ENCODE measurements around the gene TECPR1. TPM values are rescaled to one million over a fixed set of nuclear protein-coding genes. Genes with fewer than 3 reads are reported as not detected.
A peak's percentile ranks its signal among the peaks of the same experiment; 100 is the strongest.

TECPR1 gene
- total RNA-seq, 2 donors from 2014 or later, result 19.7 to 28.3 TPM

GRCh38 chr7:98185101-98185500 is 66.9 kb downstream of the TECPR1 start:
- no peak overlapping the region for H3K4me3 ChIP-seq
- H3K27me3 ChIP-seq, result no peaks in the 10 kb centered on the region
- 90 to 93% methylated on average over 7 of the region's 7 CpGs for WGBS, 2 donors
- no peak overlapping the region for H3K27ac ChIP-seq
- DNase-seq (no peak), ATAC-seq (no peak)
- intact Hi-C loops (cut with DNase I), result no loop called here
- no peaks in the 10 kb centered on the region for H3K36me3 ChIP-seq (replicated peaks in 1 of 2; ENCODE audit: insufficient read depth in 1 of 2, low read depth in 2 of 2)
- H3K9me3 ChIP-seq, result no peaks in the 10 kb centered on the region
- H3K4me1 ChIP-seq, result peaks cover 11% of the 10 kb centered on the region
- no peak for TF ChIP-seq CTCF (IDR thresholded peaks at IDR 0.05)
- no peak for TF ChIP-seq POLR2A (IDR thresholded peaks at IDR 0.05)

GRCh38 chr7:98180751-98181150 is 71.3 kb downstream of the TECPR1 start:
- intact Hi-C loops (cut with DNase I), result no loop called here
- Histone ChIP-seq H3K27ac (peak overlapping the region in 3 of 4 donors; percentile 30 to 92 (median 44)), H3K9me3 (no peaks in the 10 kb centered on the region), H3K4me3 (no peak overlapping the region), H3K27me3 (no peaks in the 10 kb centered on the region), H3K36me3 (replicated peaks in 1 of 2; ENCODE audit: insufficient read depth in 1 of 2, low read depth in 2 of 2) (no peaks in the 10 kb centered on the region), H3K4me1 (peaks cover 53% of the 10 kb centered on the region)
- no peak for DNase-seq
- ATAC-seq, result no peak
- WGBS, 2 donors, result 32 to 42% methylated on average over 8 of the region's 8 CpGs
- TF ChIP-seq CTCF (IDR thresholded peaks at IDR 0.05) (no peak), POLR2A (IDR thresholded peaks at IDR 0.05) (no peak)

- H3K9me3 ChIP-seq, result no peaks in the 10 kb centered on the region
- H3K4me1 ChIP-seq, result peaks cover 70% of the 10 kb centered on the region
- no peaks in the 10 kb centered on the region for H3K27me3 ChIP-seq
- intact Hi-C loops (cut with DNase I), result no loop called here
- peak overlapping the region; percentile 91 to 95 (median 92) for H3K27ac ChIP-seq
- no peak for TF ChIP-seq POLR2A (IDR thresholded peaks at IDR 0.05)
- no peak for TF ChIP-seq CTCF (IDR thresholded peaks at IDR 0.05)
- ATAC-seq, result peak; percentile 7
- 66 to 72% methylated on average over 10 of the region's 10 CpGs for WGBS, 2 donors
- no peaks in the 10 kb centered on the region for H3K36me3 ChIP-seq (replicated peaks in 1 of 2; ENCODE audit: insufficient read depth in 1 of 2, low read depth in 2 of 2)
- no peak overlapping the region for H3K4me3 ChIP-seq
- peak in 1 of 4 donors; percentile 51 for DNase-seq
Observed at GRCh38 chr7:98178762-98179490, 73.1 kb downstream of the TECPR1 start.

GRCh38 chr7:98178321-98178720 is 73.7 kb downstream of the TECPR1 start:
- ATAC-seq, result peak; percentile 86
- TF ChIP-seq POLR2A (IDR thresholded peaks at IDR 0.05) (peak; percentile 73 to 92 (median 88)), CTCF (IDR thresholded peaks at IDR 0.05) (no peak)
- 35 to 60% methylated on average over 16 of the region's 16 CpGs for WGBS, 2 donors

GRCh38 chr7:98177553-98177952 is 74.5 kb downstream of the TECPR1 start:
- intact Hi-C loops (cut with DNase I), result no loop called here
- Histone ChIP-seq H3K36me3 (replicated peaks in 1 of 2; ENCODE audit: insufficient read depth in 1 of 2, low read depth in 2 of 2) (no peaks in the 10 kb centered on the region), H3K27me3 (no peaks in the 10 kb centered on the region), H3K4me1 (peaks cover 83% of the 10 kb centered on the region), H3K4me3 (no peak overlapping the region), H3K9me3 (no peaks in the 10 kb centered on the region), H3K27ac (peak overlapping the region; percentile 91 to 95 (median 92))
- no peak for TF ChIP-seq CTCF (IDR thresholded peaks at IDR 0.05)
- 40 to 50% methylated on average over 6 of the region's 6 CpGs for WGBS, 2 donors
- peak in 3 of 4 donors; percentile 48 to 70 (median 49) for DNase-seq
- peak; percentile 40 for ATAC-seq

More at GRCh38 chr7:98178321-98178720, 73.7 kb downstream of the TECPR1 start:
- H3K4me3 ChIP-seq, result no peak overlapping the region
- peak; percentile 90 to 97 (median 94) for DNase-seq
- peaks cover 76% of the 10 kb centered on the region for H3K4me1 ChIP-seq
- no peaks in the 10 kb centered on the region for H3K9me3 ChIP-seq
- intact Hi-C loops (cut with DNase I), result no loop called here
- H3K27ac ChIP-seq, result peak overlapping the region; percentile 91 to 95 (median 92)
- H3K27me3 ChIP-seq, result no peaks in the 10 kb centered on the region
- H3K36me3 ChIP-seq (replicated peaks in 1 of 2; ENCODE audit: insufficient read depth in 1 of 2, low read depth in 2 of 2), result no peaks in the 10 kb centered on the region
